Osteocyte (in vitro differentiated cells): ENCODE measurements around the gene FARSB. TPM values are rescaled to one million over a fixed set of nuclear protein-coding genes. Genes with fewer than 3 reads are reported as not detected.

Experiments
- DNase-seq: peaks from one replicate; pipeline ENCODE4 v3.0.0; 2021; ENCODE audit warnings: mixed read lengths; ENCODE audit not compliant: unreplicated experiment; ENCODE audit errors: extremely low spot score
- H3K27ac Mint-ChIP-seq: one replicate; pipeline ENCODE4 v1.8.0; 2021; ENCODE audit warnings: mild to moderate bottlenecking, mixed read lengths; ENCODE audit not compliant: unreplicated experiment
- H3K27me3 Mint-ChIP-seq: one replicate; pipeline ENCODE4 v1.8.0; 2021; ENCODE audit warnings: mixed read lengths; ENCODE audit not compliant: unreplicated experiment
- H3K36me3 Mint-ChIP-seq: one replicate; pipeline ENCODE4 v1.8.0; 2021; ENCODE audit warnings: mixed read lengths; ENCODE audit not compliant: unreplicated experiment
- H3K4me1 Mint-ChIP-seq: one replicate; pipeline ENCODE4 v1.8.0; 2021; ENCODE audit warnings: mixed read lengths; ENCODE audit not compliant: unreplicated experiment
- H3K4me3 Mint-ChIP-seq: one replicate; pipeline ENCODE4 v1.8.0; 2021; ENCODE audit warnings: mild to moderate bottlenecking, moderate library complexity, mixed read lengths; ENCODE audit not compliant: unreplicated experiment
- H3K9me3 Mint-ChIP-seq: one replicate; pipeline ENCODE4 v1.8.0; 2021; ENCODE audit warnings: mixed read lengths; ENCODE audit not compliant: unreplicated experiment
- CTCF ChIP-seq: fragments of 200-600 bp; sonication (generic); IDR thresholded peaks from 2 replicates; pipeline ENCODE4 v1.5.0; 2021; ENCODE audit warnings: antibody characterized with exemption, mild to moderate bottlenecking, moderate library complexity
- total RNA-seq: library from RNA; stranded (reverse); gene quantifications from 2 replicates; pipeline ENCODE4 v1.2.1, GENCODE V29; 2021

The FARSB gene
- total RNA-seq, 1 donor from 2014 or later: 15.8 TPM

DNA sequence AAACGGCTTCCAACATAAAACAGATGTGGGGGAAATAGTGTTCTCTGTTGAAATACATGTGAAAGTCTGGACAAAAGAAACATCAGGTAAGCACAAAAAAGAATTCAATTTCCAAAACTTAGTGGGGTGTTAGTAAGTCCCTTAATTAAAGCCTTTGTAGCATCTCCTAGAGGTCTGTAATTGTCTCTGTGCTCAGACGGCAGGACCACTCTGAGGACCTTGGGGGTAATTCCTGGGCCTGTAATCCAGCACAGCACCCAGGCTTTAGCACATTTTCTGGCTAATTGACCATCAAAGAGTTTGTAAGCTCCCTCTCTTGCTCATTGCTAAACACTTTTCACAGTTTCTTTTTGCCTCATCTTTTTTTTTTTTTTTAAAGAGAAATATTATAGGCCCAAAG is 80.3 kb downstream of the FARSB start:
- peaks cover 26% of the 10 kb centered on the region for H3K36me3 Mint-ChIP-seq
- H3K27ac Mint-ChIP-seq: no peak overlapping the region
- TF ChIP-seq CTCF: no peak
- H3K27me3 Mint-ChIP-seq: no peaks in the 10 kb centered on the region
- H3K4me1 Mint-ChIP-seq: peaks cover 25% of the 10 kb centered on the region
- no peak overlapping the region for H3K4me3 Mint-ChIP-seq
- DNase-seq: no peak
- no peaks in the 10 kb centered on the region for H3K9me3 Mint-ChIP-seq

- TF ChIP-seq CTCF: no peak
- H3K4me3 Mint-ChIP-seq: no peak overlapping the region
- H3K4me1 Mint-ChIP-seq: peaks cover 30% of the 10 kb centered on the region
- H3K27ac Mint-ChIP-seq: peak overlapping the region; percentile 74
- H3K36me3 Mint-ChIP-seq: peaks cover 20% of the 10 kb centered on the region
- DNase-seq: no peak
- no peaks in the 10 kb centered on the region for H3K27me3 Mint-ChIP-seq
- H3K9me3 Mint-ChIP-seq: no peaks in the 10 kb centered on the region
Measured at GRCh38 chr2:222572751-222573174, 83.1 kb downstream of the FARSB start.

DNA sequence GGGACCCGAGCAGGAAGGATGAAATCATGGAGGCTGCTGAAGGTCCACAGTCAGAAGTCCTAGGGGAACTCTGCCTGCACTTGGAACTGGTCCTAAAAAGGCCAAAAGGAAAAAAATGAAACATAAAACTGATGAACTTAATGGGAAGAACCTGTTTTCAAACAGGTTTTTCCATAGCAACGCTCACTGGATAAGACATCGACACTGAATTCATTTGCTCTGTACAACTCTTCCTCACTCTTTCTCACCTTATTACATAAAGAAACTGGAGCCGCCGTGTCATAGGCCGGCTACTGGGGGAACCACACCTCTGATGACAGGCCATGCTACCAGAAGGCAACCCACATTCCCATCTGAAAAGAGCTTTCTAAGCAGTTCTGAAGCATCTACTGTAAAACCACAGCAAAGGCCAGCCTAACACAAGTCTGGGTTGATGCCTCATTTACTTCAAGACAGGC is 83.6 kb downstream of the FARSB start:
- Mint-ChIP-seq H3K9me3 (no peaks in the 10 kb centered on the region), H3K4me3 (no peak overlapping the region), H3K4me1 (peaks cover 30% of the 10 kb centered on the region), H3K27me3 (no peaks in the 10 kb centered on the region), H3K36me3 (peaks cover 20% of the 10 kb centered on the region), H3K27ac (peak overlapping the region; percentile 74)
- TF ChIP-seq CTCF: no peak
- DNase-seq: no peak

DNA sequence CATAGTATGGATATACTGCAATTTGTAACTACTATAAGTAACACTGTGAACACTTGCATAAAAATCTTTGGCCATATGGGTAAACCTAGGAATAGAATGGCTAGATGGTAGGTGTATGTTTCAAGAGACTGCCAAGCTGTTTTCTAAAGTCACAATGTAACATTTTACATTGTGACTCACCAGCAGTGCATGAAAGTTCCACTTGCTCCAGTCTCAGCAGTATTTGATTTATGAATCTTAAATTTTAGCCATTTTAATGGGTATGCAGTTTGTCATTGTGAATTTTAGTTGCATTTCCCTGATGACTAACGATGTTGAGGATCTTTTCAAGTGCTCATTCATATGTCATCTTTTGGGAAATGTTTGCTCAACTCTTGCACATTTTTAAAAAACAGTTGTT is 86.1 kb downstream of the FARSB start:
- no peak for DNase-seq
- no peak for TF ChIP-seq CTCF
- H3K4me1 Mint-ChIP-seq: peaks cover 30% of the 10 kb centered on the region
- H3K4me3 Mint-ChIP-seq: no peak overlapping the region
- H3K9me3 Mint-ChIP-seq: no peaks in the 10 kb centered on the region
- no peak overlapping the region for H3K27ac Mint-ChIP-seq
- no peaks in the 10 kb centered on the region for H3K27me3 Mint-ChIP-seq
- peaks cover 28% of the 10 kb centered on the region for H3K36me3 Mint-ChIP-seq

DNA sequence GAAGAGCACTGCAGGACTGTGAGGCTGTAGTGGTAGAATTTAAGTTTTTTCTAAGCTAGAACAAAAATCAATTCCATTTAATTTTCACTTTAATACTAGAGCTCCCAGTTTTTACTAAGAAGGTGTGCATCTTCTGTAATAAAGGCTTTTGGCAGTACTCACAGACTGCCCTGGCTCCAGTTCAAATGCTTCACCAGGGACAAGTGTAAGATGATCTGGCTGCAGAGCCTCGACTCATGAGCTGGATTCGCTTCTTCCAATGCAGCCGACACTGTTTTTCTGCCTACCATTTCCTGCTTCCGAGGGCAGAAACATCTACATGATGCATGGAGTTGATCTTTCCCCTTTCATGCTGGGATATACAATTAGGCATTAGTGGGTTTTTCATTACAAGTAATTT is 87.0 kb downstream of the FARSB start:
- Mint-ChIP-seq H3K4me1 (peaks cover 24% of the 10 kb centered on the region), H3K4me3 (no peak overlapping the region), H3K9me3 (no peaks in the 10 kb centered on the region), H3K27me3 (no peaks in the 10 kb centered on the region), H3K36me3 (peaks cover 25% of the 10 kb centered on the region), H3K27ac (no peak overlapping the region)
- TF ChIP-seq CTCF: no peak
- no peak for DNase-seq
